ENCODE data around the gene HNRNPH2.

The HNRNPH2 gene

GRCh38 chrX:101411984-101412383 lies 4.0 kb downstream of the HNRNPH2 start:
- TF ChIP-seq SIN3A (IDR thresholded peaks at IDR 0.05; ENCODE audit: borderline replicate concordance, insufficient read depth, low read length) (no peak), FOXP2 (optimal IDR thresholded peaks at IDR 0.05; ENCODE audit: borderline replicate concordance, extremely low read depth, extremely low read length, insufficient read depth) (no peak), POLR2AphosphoS5 (IDR thresholded peaks at IDR 0.05; ENCODE audit: low read depth, low read length) (no peak), TAF1 (IDR thresholded peaks at IDR 0.05; ENCODE audit: borderline replicate concordance, insufficient read depth, low read length) (no peak)
- TF ChIP-seq, protein P1, sequence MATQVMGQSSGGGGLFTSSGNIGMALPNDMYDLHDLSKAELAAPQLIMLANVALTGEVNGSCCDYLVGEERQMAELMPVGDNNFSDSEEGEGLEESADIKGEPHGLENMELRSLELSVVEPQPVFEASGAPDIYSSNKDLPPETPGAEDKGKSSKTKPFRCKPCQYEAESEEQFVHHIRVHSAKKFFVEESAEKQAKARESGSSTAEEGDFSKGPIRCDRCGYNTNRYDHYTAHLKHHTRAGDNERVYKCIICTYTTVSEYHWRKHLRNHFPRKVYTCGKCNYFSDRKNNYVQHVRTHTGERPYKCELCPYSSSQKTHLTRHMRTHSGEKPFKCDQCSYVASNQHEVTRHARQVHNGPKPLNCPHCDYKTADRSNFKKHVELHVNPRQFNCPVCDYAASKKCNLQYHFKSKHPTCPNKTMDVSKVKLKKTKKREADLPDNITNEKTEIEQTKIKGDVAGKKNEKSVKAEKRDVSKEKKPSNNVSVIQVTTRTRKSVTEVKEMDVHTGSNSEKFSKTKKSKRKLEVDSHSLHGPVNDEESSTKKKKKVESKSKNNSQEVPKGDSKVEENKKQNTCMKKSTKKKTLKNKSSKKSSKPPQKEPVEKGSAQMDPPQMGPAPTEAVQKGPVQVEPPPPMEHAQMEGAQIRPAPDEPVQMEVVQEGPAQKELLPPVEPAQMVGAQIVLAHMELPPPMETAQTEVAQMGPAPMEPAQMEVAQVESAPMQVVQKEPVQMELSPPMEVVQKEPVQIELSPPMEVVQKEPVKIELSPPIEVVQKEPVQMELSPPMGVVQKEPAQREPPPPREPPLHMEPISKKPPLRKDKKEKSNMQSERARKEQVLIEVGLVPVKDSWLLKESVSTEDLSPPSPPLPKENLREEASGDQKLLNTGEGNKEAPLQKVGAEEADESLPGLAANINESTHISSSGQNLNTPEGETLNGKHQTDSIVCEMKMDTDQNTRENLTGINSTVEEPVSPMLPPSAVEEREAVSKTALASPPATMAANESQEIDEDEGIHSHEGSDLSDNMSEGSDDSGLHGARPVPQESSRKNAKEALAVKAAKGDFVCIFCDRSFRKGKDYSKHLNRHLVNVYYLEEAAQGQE (IDR thresholded peaks at IDR 0.05; ENCODE audit: insufficient read depth in 1 of 2, low read depth in 2 of 2, low read length in 2 of 2): no peak

- TF ChIP-seq FOXP2 (optimal IDR thresholded peaks at IDR 0.05; ENCODE audit: borderline replicate concordance, extremely low read depth, extremely low read length, insufficient read depth): no peak
Observed at GRCh38 chrX:101415180-101416145, 7.4 kb downstream of the HNRNPH2 start.

DNA sequence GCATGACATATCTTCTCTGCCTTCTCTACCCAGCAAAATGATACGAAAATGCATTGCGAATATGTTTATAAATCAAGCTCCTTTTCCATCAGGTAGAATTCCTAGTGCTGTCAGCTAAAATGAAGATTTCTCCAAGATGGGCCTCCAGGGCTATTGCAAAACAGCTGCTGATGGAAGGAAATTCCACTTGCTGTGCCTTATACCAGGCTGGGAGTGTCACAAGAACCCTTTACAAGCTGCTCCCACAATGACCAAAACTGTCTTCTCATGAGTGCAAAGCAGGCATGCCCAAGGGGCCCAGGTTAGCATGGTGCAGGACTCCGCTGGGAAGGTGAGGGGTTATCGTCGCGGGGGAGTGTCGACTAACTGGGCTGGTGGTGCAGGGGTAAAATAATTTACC lies 8.7 kb downstream of the HNRNPH2 start:
- TF ChIP-seq TAF1 (IDR thresholded peaks at IDR 0.05; ENCODE audit: borderline replicate concordance, insufficient read depth, low read length): no peak
- TF ChIP-seq FOXP2 (optimal IDR thresholded peaks at IDR 0.05; ENCODE audit: borderline replicate concordance, extremely low read depth, extremely low read length, insufficient read depth): no peak
- TF ChIP-seq SIN3A (IDR thresholded peaks at IDR 0.05; ENCODE audit: borderline replicate concordance, insufficient read depth, low read length): no peak
- TF ChIP-seq, protein P1 (IDR thresholded peaks at IDR 0.05; ENCODE audit: insufficient read depth in 1 of 2, low read depth in 2 of 2, low read length in 2 of 2): no peak
- no peak for TF ChIP-seq POLR2AphosphoS5 (IDR thresholded peaks at IDR 0.05; ENCODE audit: low read depth, low read length)

- no peak for TF ChIP-seq FOXP2 (optimal IDR thresholded peaks at IDR 0.05; ENCODE audit: borderline replicate concordance, extremely low read depth, extremely low read length, insufficient read depth)
- TF ChIP-seq, protein P1 (IDR thresholded peaks at IDR 0.05; ENCODE audit: insufficient read depth in 1 of 2, low read depth in 2 of 2, low read length in 2 of 2): no peak
- TF ChIP-seq SIN3A (IDR thresholded peaks at IDR 0.05; ENCODE audit: borderline replicate concordance, insufficient read depth, low read length): no peak
- TF ChIP-seq TAF1 (IDR thresholded peaks at IDR 0.05; ENCODE audit: borderline replicate concordance, insufficient read depth, low read length): no peak
- TF ChIP-seq POLR2AphosphoS5 (IDR thresholded peaks at IDR 0.05; ENCODE audit: low read depth, low read length): no peak
Observed at GRCh38 chrX:101417190-101417589, 9.2 kb downstream of the HNRNPH2 start.

GRCh38 chrX:101417981-101418841 lies 10.2 kb downstream of the HNRNPH2 start:
- TF ChIP-seq FOXP2 (optimal IDR thresholded peaks at IDR 0.05; ENCODE audit: borderline replicate concordance, extremely low read depth, extremely low read length, insufficient read depth): no peak
- TF ChIP-seq TAF1 (IDR thresholded peaks at IDR 0.05; ENCODE audit: borderline replicate concordance, insufficient read depth, low read length): peak; percentile 62; the same call in 1 of the 2 replicates
- TF ChIP-seq SIN3A (IDR thresholded peaks at IDR 0.05; ENCODE audit: borderline replicate concordance, insufficient read depth, low read length): no peak
- peak; percentile 77 for TF ChIP-seq POLR2AphosphoS5 (IDR thresholded peaks at IDR 0.05; ENCODE audit: low read depth, low read length)

All from PFSK-1 (cell line).